Coronary artery (tissue), 2 donors: Measurements from ENCODE around the gene ARHGAP10.

Experiments
- DNase-seq: peaks from one replicate; pipeline ENCODE4 v3.0.0-alpha.2; 2017; ENCODE audit warnings: low spot score
- H3K27ac ChIP-seq, 2 donors: fragments of 200-600 bp; sonication (generic); one replicate each; pipeline ENCODE4 v1.5.1; 2016 to 2019
- H3K4me3 ChIP-seq: fragments of 200-600 bp; sonication (generic); 2 replicates; pipeline ENCODE4 v1.5.1; 2016; ENCODE audit warnings: mild to moderate bottlenecking, moderate library complexity
- CTCF ChIP-seq: fragments of 200-600 bp; sonication (generic); IDR thresholded peaks from one replicate; pipeline ENCODE4 v1.5.1; 2019; ENCODE audit warnings: antibody characterized with exemption

ARHGAP10 gene

GRCh38 chr4:147691820-147692219 lies 40.1 kb upstream of the ARHGAP10 start:
- Histone ChIP-seq H3K4me3 (no peak overlapping the region), H3K27ac (no peak overlapping the region)
- no peak for DNase-seq
- no peak for TF ChIP-seq CTCF

DNA sequence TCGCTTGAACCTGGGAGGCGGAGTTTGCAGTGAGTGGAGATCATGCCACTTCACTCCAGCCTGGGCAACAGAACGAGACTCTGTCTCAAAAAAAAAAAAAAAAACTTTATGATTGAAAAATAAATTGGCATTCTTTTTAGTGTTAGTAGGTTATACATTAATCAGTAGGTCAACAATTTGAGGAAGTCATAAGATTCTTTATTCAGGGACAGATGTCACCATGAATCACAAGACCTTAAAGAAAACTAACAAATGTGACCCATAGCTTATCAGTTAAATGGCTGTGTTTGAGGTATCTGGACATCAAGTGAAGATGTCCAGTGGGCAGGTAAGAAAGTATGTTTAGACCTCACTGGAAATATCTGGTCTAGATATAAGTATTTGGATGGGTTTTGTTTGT lies 38.7 kb upstream of the ARHGAP10 start:
- H3K27ac ChIP-seq, result no peak overlapping the region
- TF ChIP-seq CTCF, result no peak
- DNase-seq, result no peak

DNA sequence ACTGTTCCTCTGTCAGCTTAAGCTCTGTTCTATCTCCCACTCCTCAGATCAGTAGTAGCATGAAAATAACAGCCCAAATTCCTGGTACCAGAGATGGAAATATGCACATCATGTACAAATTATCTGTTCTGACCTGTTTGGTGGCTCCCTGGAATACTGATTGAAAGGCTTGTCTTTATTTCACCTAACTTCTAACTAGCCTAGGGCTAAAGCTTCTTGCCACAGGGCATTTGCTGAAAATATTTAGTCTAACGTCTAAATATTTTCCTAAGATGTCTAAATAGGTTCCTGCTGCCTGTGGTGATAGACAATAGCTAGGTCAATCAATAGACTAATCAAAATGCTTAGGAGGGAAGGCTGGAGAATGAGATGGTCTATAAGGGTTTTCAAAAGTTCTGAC lies 35.0 kb upstream of the ARHGAP10 start:
- TF ChIP-seq CTCF, result no peak
- no peak for DNase-seq
- Histone ChIP-seq H3K4me3 (no peak overlapping the region), H3K27ac (no peak overlapping the region)

More for the DNA sequence above, 38.7 kb upstream of the ARHGAP10 start:
- no peak overlapping the region for H3K4me3 ChIP-seq

DNA sequence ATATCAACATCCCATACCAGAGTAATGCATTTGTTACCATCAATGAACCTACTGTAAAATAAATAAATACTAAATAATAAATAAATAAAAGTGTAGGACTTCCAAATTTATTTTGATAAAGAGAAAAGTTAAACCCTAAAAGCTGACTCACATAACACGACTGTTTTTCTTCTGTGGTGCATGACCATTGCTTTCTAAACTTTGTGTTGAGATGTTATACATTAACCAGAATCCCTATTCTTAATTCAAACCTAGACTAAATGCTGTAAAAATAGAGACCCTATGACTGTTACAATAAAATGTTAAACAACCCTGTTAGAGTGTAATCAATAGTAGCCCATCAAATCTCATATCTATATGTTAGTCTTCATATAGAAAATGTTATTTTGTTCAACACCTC lies 27.0 kb upstream of the ARHGAP10 start:
- H3K4me3 ChIP-seq, result no peak overlapping the region

GRCh38 chr4:147707892-147708672 lies 23.8 kb upstream of the ARHGAP10 start:
- no peak overlapping the region for H3K27ac ChIP-seq
- TF ChIP-seq CTCF, result peak; percentile 66
- DNase-seq, result no peak
- H3K4me3 ChIP-seq, result peak overlapping the region; percentile 26

More for the DNA sequence above, 27.0 kb upstream of the ARHGAP10 start:
- H3K27ac ChIP-seq, result no peak overlapping the region
- DNase-seq, result no peak
- no peak for TF ChIP-seq CTCF

- Histone ChIP-seq H3K4me3 (no peak overlapping the region), H3K27ac (no peak overlapping the region)
- DNase-seq, result no peak
- no peak for TF ChIP-seq CTCF
Observed at GRCh38 chr4:147709999-147710398, 21.9 kb upstream of the ARHGAP10 start.
